Hepatocyte (in vitro differentiated cells): ENCODE measurements around the gene STIM1. TPM values are rescaled to one million over a fixed set of nuclear protein-coding genes. Genes with fewer than 3 reads are reported as not detected.

Experiments
- DNase-seq: peaks from one replicate; pipeline ENCODE4 v3.0.0-alpha.2; 2016; ENCODE audit warnings: low spot score
- H2AFZ ChIP-seq: fragments of 200-600 bp; sonication (generic); 2 replicates; pipeline ENCODE4 v1.6.0; 2016; ENCODE audit warnings: antibody characterized with exemption, mild to moderate bottlenecking
- H3K27ac ChIP-seq: fragments of 200-600 bp; sonication (generic); 2 replicates; pipeline ENCODE4 v1.5.1; 2016; ENCODE audit warnings: mild to moderate bottlenecking
- H3K27me3 ChIP-seq: fragments of 200-600 bp; sonication (generic); 2 replicates; pipeline ENCODE4 v1.6.1; 2016
- H3K36me3 ChIP-seq: fragments of 200-600 bp; sonication (generic); replicated peaks from 2 replicates; pipeline ENCODE4 v1.5.1; 2016; ENCODE audit warnings: low read depth; ENCODE audit not compliant: insufficient read depth
- H3K4me1 ChIP-seq: fragments of 200-600 bp; sonication (generic); 2 replicates; pipeline ENCODE4 v1.5.1; 2016; ENCODE audit warnings: mild to moderate bottlenecking, moderate library complexity; ENCODE audit not compliant: insufficient read depth
- H3K4me2 ChIP-seq: fragments of 200-600 bp; sonication (generic); 2 replicates; pipeline ENCODE4 v1.6.0; 2016
- H3K4me3 ChIP-seq: fragments of 200-600 bp; sonication (generic); 2 replicates; pipeline ENCODE4 v1.5.1; 2016; ENCODE audit warnings: mild to moderate bottlenecking
- H3K79me2 ChIP-seq: fragments of 200-600 bp; sonication (generic); 2 replicates; pipeline ENCODE4 v1.6.0; 2017; ENCODE audit warnings: mild to moderate bottlenecking
- H3K9me2 ChIP-seq: fragments of 200-600 bp; sonication (generic); replicated peaks from 2 replicates; pipeline ENCODE4 v1.6.0; 2017; ENCODE audit warnings: mild to moderate bottlenecking; ENCODE audit not compliant: insufficient read depth
- H3K9me3 ChIP-seq: fragments of 200-600 bp; sonication (generic); 2 replicates; pipeline ENCODE4 v1.5.1; 2016; ENCODE audit warnings: low read depth, mild to moderate bottlenecking
- H4K20me1 ChIP-seq: fragments of 200-600 bp; sonication (generic); 2 replicates; pipeline ENCODE4 v1.6.0; 2016; ENCODE audit warnings: mild to moderate bottlenecking; ENCODE audit not compliant: insufficient read depth, poor library complexity, severe bottlenecking
- CTCF ChIP-seq: fragments of 200-600 bp; sonication (generic); IDR thresholded peaks from 2 replicates; pipeline ENCODE4 v1.5.1; 2016; ENCODE audit warnings: antibody characterized with exemption, mild to moderate bottlenecking; ENCODE audit not compliant: poor library complexity
- EZH2 ChIP-seq: fragments of 200-600 bp; sonication (generic); IDR thresholded peaks from 2 replicates; pipeline ENCODE4 v1.6.1; 2016; ENCODE audit warnings: antibody characterized with exemption, mild to moderate bottlenecking, borderline replicate concordance
- EZH2phosphoT487 ChIP-seq: fragments of 200-600 bp; sonication (generic); IDR thresholded peaks from one replicate; pipeline ENCODE4 v1.6.1; 2018; ENCODE audit warnings: antibody characterized with exemption, mild to moderate bottlenecking, low read depth, moderate library complexity; ENCODE audit not compliant: unreplicated experiment, severe bottlenecking
- WGBS: methylation state at CpG from one replicate; pipeline ENCODE4 v1.1.6; 2016; ENCODE audit warnings: low lambda C conversion rate; ENCODE audit errors: missing lambda C conversion rate; 5-methylcytosine and 5-hydroxymethylcytosine counted together
- polyA plus RNA-seq: library from polyadenylated mRNA; unstranded; fragments of >200 nt; fragmentation: Nextera tagmentation; extraction: Ambion mirVana; gene quantifications from 2 replicates; pipeline ENCODE4 v1.2.1, GENCODE V29; 2016
- total RNA-seq: library from RNA; depleted of rRNA; stranded (reverse); fragments of >200 nt; gene quantifications from 2 replicates; pipeline ENCODE4 v1.2.3, GENCODE V29; 2014

Gene STIM1
- total and polyA plus RNA-seq, 2 experiments from 2014 or later, result 18.5 to 19.6 TPM

GRCh38 chr11:3856856-3857553 lies 1.5 kb downstream of the STIM1 start:
- Histone ChIP-seq H3K79me2 (peaks cover 61% of the 10 kb centered on the region), H4K20me1 (no peaks in the 10 kb centered on the region), H2AFZ (no peak overlapping the region), H3K9me3 (no peaks in the 10 kb centered on the region), H3K9me2 (no peaks in the 10 kb centered on the region), H3K36me3 (no peaks in the 10 kb centered on the region), H3K4me3 (peak overlapping the region; percentile 97), H3K4me2 (peak overlapping the region; percentile 99), H3K27me3 (no peaks in the 10 kb centered on the region), H3K4me1 (peaks cover 18% of the 10 kb centered on the region), H3K27ac (no peak overlapping the region)
- 66% methylated on average over 5 of the region's 5 CpGs for WGBS
- DNase-seq, result no peak
- TF ChIP-seq EZH2 (no peak), EZH2phosphoT487 (no peak), CTCF (no peak)

- Histone ChIP-seq H3K4me3 (no peak overlapping the region), H2AFZ (no peak overlapping the region), H3K79me2 (peaks cover 68% of the 10 kb centered on the region), H3K27me3 (no peaks in the 10 kb centered on the region), H4K20me1 (no peaks in the 10 kb centered on the region), H3K4me2 (peak overlapping the region; percentile 99), H3K4me1 (peaks cover 18% of the 10 kb centered on the region), H3K9me3 (no peaks in the 10 kb centered on the region), H3K27ac (no peak overlapping the region), H3K36me3 (no peaks in the 10 kb centered on the region), H3K9me2 (no peaks in the 10 kb centered on the region)
- no peak for DNase-seq
- no peak for TF ChIP-seq CTCF
- TF ChIP-seq EZH2phosphoT487, result no peak
- no peak for TF ChIP-seq EZH2
These were observed 2.2 kb downstream of the STIM1 start for GRCh38 chr11:3857628-3858027.

GRCh38 chr11:3859373-3859881 lies 4.0 kb downstream of the STIM1 start:
- TF ChIP-seq EZH2 (no peak), EZH2phosphoT487 (no peak), CTCF (no peak)
- DNase-seq, result no peak
- Histone ChIP-seq H3K36me3 (no peaks in the 10 kb centered on the region), H3K4me1 (peaks cover 16% of the 10 kb centered on the region), H3K27ac (no peak overlapping the region), H4K20me1 (no peaks in the 10 kb centered on the region), H3K27me3 (no peaks in the 10 kb centered on the region), H3K4me2 (no peak overlapping the region), H2AFZ (no peak overlapping the region), H3K9me3 (no peaks in the 10 kb centered on the region), H3K9me2 (no peaks in the 10 kb centered on the region), H3K4me3 (no peak overlapping the region), H3K79me2 (peaks cover 86% of the 10 kb centered on the region)
- WGBS, result 81% methylated on average over 4 of the region's 4 CpGs
